ENCODE measurements around the gene CRYL1.

GRCh38 chr13:20506696-20507095 lies 19.0 kb downstream of the CRYL1 start:
- no peak for TF ChIP-seq PBX3 (IDR thresholded peaks at IDR 0.05)
- no peak for TF ChIP-seq CTCF (IDR thresholded peaks at IDR 0.05)
- no peak for TF ChIP-seq NPAS2 (CRISPR knock-in tag; IDR thresholded peaks at IDR 0.05; ENCODE audit: borderline replicate concordance)
- no peak for TF ChIP-seq POLR2A (IDR thresholded peaks at IDR 0.05; ENCODE audit: low read length)
- no peak for TF ChIP-seq REST (IDR thresholded peaks at IDR 0.05)
- no peak for TF ChIP-seq HDAC2 (IDR thresholded peaks at IDR 0.05)
